Adrenal gland (tissue), 12 donors: ENCODE measurements around the gene MOB3C. TPM values are rescaled to one million over a fixed set of nuclear protein-coding genes. Genes with fewer than 3 reads are reported as not detected.

Experiments
- DNase-seq, 7 donors: peaks; one replicate each; pipeline ENCODE4 v3.0.0-alpha.2; 2019 to 2020
- H3K27ac ChIP-seq, 5 donors: fragments of 200-600 bp; sonication (generic) in 4 of 5; 1 replicate in 3 of 5; 2 replicates in 2 of 5; pipeline versions ENCODE4 v1.5.1 to v1.8.0; 2016 to 2020; ENCODE audit warnings: mild to moderate bottlenecking in 1 of 5
- H3K27me3 ChIP-seq: fragments of 200-600 bp; 2 replicates; pipeline ENCODE4 v1.8.0; 2021
- H3K36me3 ChIP-seq, 2 donors: fragments of 200-600 bp; replicated peaks in 1 of 2; 1 replicate in 1 of 2; 2 replicates in 1 of 2; pipeline versions ENCODE4 v1.5.1 to v1.8.0; 2018 to 2022
- H3K4me1 ChIP-seq, 2 donors: fragments of 200-600 bp; replicated peaks in 1 of 2; 1 replicate in 1 of 2; 2 replicates in 1 of 2; pipeline versions ENCODE4 v1.5.1 to v1.8.0; 2018 to 2021
- H3K4me3 ChIP-seq, 4 donors: fragments of 200-600 bp; sonication (generic) in 3 of 4; one replicate each; pipeline ENCODE4 v1.5.1; 2016 to 2018
- H3K9me3 ChIP-seq, 3 donors: fragments of 200-600 bp; sonication (generic) in 1 of 3; replicated peaks in 1 of 3; 1 replicate in 2 of 3; 2 replicates in 1 of 3; pipeline versions ENCODE4 v1.5.1 to v1.8.0; 2016 to 2021
- CTCF ChIP-seq, 6 experiments: fragments of 450-650 bp in 4 of 6; fragments of 200-600 bp in 2 of 6; sonication (generic) in 1 of 6; IDR thresholded peaks; 1 replicate in 5 of 6; 2 replicates in 1 of 6; pipeline versions ENCODE4 v1.5.1 to v1.8.0; 2016 to 2021; ENCODE audit warnings: antibody characterized with exemption in 6 of 6, mild to moderate bottlenecking in 2 of 6, moderate library complexity in 1 of 6
- POLR2A ChIP-seq, 2 donors: fragments of 450-650 bp; IDR thresholded peaks; one replicate each; pipeline ENCODE4 v1.6.1; 2017; ENCODE audit warnings: antibody characterized with exemption in 2 of 2, mild to moderate bottlenecking in 2 of 2, moderate library complexity in 1 of 2
- WGBS, 4 donors: extraction: QIAGEN DNeasy Blood & Tissue Kit in 2 of 4; methylation state at CpG; one replicate each; pipeline versions ENCODE4 v1.1.5 to v1.1.7; 2013 to 2017; 5-methylcytosine and 5-hydroxymethylcytosine counted together
- intact Hi-C, 2 donors: fragments of 100-400 bp; cut with DNase I; formaldehyde crosslinking; loops; one replicate each; pipeline versions ENCODE4 v1.14.1 to v1.15.0; 2022 to 2023
- polyA plus RNA-seq, 3 donors: library from polyadenylated mRNA; stranded (reverse); fragments of 200-250 nt in 2 of 3; fragments of 350-450 nt in 1 of 3; fragmentation: Illumina TruSeq in 1 of 3; extraction: RNeasy Lipid Tissue Mini Kit (QIAGEN cat#74804) in 1 of 3; gene quantifications; one replicate each; pipeline ENCODE4 v1.2.3, GENCODE V29; 2013 to 2014
- total RNA-seq, 9 donors: library from RNA; depleted of rRNA in 4 of 9; stranded (reverse); fragments of >200 nt in 4 of 9; fragments of 120-200 nt in 1 of 9; fragmentation: NEBNext Ultra II Directional in 1 of 9; extraction: Animal tissue kit (Norgen Biotek cat#: 25700) in 1 of 9; gene quantifications; one replicate each; pipeline versions ENCODE4 v1.1.0 to v1.2.4, GENCODE V29; 2013 to 2023
- donor health status: healthy with polysubstance abuse.
- donor health status: Bipolar disorder and iron deficiency.
- donor health status: DM: yes; HTN: yes; CAD: no.
- donor health status: DM: no; HTN: no; CAD: no.
- donor health status: DM: no; HTN: no; CAD: no.
- donor health status: DM: yes; HTN: yes; CAD: no.

The MOB3C gene
- total and polyA plus RNA-seq, 12 donors, result 7.5 to 29.9 (median 17.0) TPM

DNA sequence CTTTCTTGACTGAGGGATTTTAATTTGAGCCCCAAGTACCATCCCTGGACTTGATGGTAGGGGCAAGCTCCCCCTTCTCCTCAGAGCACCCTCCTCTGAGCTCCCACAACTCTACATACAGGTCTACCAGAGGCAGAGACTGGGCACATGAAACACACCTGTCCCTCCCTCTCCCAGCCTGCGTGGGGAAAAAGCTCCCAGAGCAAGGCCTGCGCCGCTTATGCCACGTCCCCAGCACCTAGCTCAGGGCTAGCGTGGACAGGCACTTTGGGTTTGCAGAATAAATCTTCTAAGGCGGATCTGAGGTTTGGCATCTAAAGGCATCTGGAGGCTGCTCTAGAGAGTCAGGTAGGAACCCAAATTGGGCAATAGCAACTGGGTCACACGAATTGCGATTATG, 57.6 kb downstream of the MOB3C start:
- no peak for TF ChIP-seq CTCF (IDR thresholded peaks at IDR 0.05)
- TF ChIP-seq POLR2A (IDR thresholded peaks at IDR 0.05), result no peak
- H3K4me1 ChIP-seq, result no peaks in the 10 kb centered on the region
- H3K9me3 ChIP-seq, result no peaks in the 10 kb centered on the region
- intact Hi-C loops, result no loop called here
- H3K27ac ChIP-seq, result peak overlapping the region in 1 of 5 donors; percentile 17
- no peaks in the 10 kb centered on the region for H3K27me3 ChIP-seq
- no peak for DNase-seq
- H3K36me3 ChIP-seq, result peaks cover 0 to 40% of the 10 kb centered on the region in 2 donors
- no peak overlapping the region for H3K4me3 ChIP-seq
- WGBS, 4 donors, result 94 to 98% (median 97%) methylated on average over 7 to 8 of the region's 8 CpGs

- H3K27me3 ChIP-seq, result no peaks in the 10 kb centered on the region
- WGBS, 4 donors, result 77 to 86% (median 81%) methylated on average over 9 to 20 of the region's 20 CpGs
- H3K4me3 ChIP-seq, result no peak overlapping the region
- H3K9me3 ChIP-seq, result no peaks in the 10 kb centered on the region
- H3K27ac ChIP-seq, result peak overlapping the region in 1 of 5 donors; percentile 17
- intact Hi-C loops, result no loop called here
- TF ChIP-seq CTCF (IDR thresholded peaks at IDR 0.05), result no peak
- no peak for TF ChIP-seq POLR2A (IDR thresholded peaks at IDR 0.05)
- no peaks in the 10 kb centered on the region for H3K4me1 ChIP-seq
- DNase-seq, result peak in 1 of 7 donors; percentile 10
- H3K36me3 ChIP-seq, result peaks cover 0 to 40% of the 10 kb centered on the region in 2 donors
Observed at GRCh38 chr1:46558141-46558963, 58.3 kb downstream of the MOB3C start.

Other genes starting within 250 kb of the MOB3C start
- gene FAAH, start 222.5 kb downstream of the MOB3C start, total RNA-seq, result 10 to 100 TPM; 14.7 to 53.8 (median 38.6) TPM
- 100 to 1,000 TPM in 1 of 3 donors, 10 to 100 TPM in 2; 12.0 to 162 (median 89.0) TPM for gene FAAH, start 222.5 kb downstream of the MOB3C start, polyA plus RNA-seq
- under 1 TPM in 2 of 9 donors, not detected in 7; 0.07 to 0.14 TPM for gene DMBX1, start 127.0 kb downstream of the MOB3C start, total RNA-seq
- gene DMBX1, start 127.0 kb downstream of the MOB3C start, polyA plus RNA-seq, result under 1 TPM in 1 of 3 donors, not detected in 2; 0.16 TPM
- not detected for gene KNCN, start 65.2 kb downstream of the MOB3C start, total RNA-seq
- gene KNCN, start 65.2 kb downstream of the MOB3C start, polyA plus RNA-seq, result under 1 TPM; 0.07 to 0.40 (median 0.24) TPM
- gene MKNK1, start 12.5 kb downstream of the MOB3C start, total RNA-seq, result 10 to 100 TPM; 29.6 to 60.3 (median 40.5) TPM
- gene MKNK1, start 12.5 kb downstream of the MOB3C start, polyA plus RNA-seq, result 10 to 100 TPM; 30.5 to 83.0 (median 63.6) TPM
- 100 to 1,000 TPM; 104 to 225 (median 131) TPM for gene ATPAF1, start 51.6 kb upstream of the MOB3C start, total RNA-seq
- 100 to 1,000 TPM; 142 to 183 (median 146) TPM for gene ATPAF1, start 51.6 kb upstream of the MOB3C start, polyA plus RNA-seq
- gene TEX38, start 55.0 kb upstream of the MOB3C start, total RNA-seq, result under 1 TPM in 3 of 9 donors, not detected in 6; 0.11 to 0.36 (median 0.25) TPM
- gene TEX38, start 55.0 kb upstream of the MOB3C start, polyA plus RNA-seq, result under 1 TPM in 1 of 3 donors, not detected in 2; 0.54 TPM
- 100 to 1,000 TPM in 3 of 9 donors, 10 to 100 TPM in 6; 55.7 to 138 (median 79.4) TPM for gene EFCAB14, start 102.3 kb upstream of the MOB3C start, total RNA-seq
- gene EFCAB14, start 102.3 kb upstream of the MOB3C start, polyA plus RNA-seq, result 10 to 100 TPM; 17.9 to 65.0 (median 23.0) TPM
- 10 to 100 TPM in 4 of 9 donors, 1 to 10 TPM in 3, under 1 TPM in 2; 0.22 to 15.1 (median 7.2) TPM for gene CYP4B1, start 182.2 kb upstream of the MOB3C start, total RNA-seq
- gene CYP4B1, start 182.2 kb upstream of the MOB3C start, polyA plus RNA-seq, result 10 to 100 TPM in 1 of 3 donors, 1 to 10 TPM in 2; 3.4 to 12.7 (median 3.6) TPM